Measurements from ENCODE around the gene PLEKHG5.

GRCh38 chr1:6456800-6457466, 34.5 kb downstream of the PLEKHG5 start:
- TF ChIP-seq CTCF (IDR thresholded peaks at IDR 0.05) (no peak), POLR2A (IDR thresholded peaks at IDR 0.05) (no peak)

All from uterus (tissue), 2 donors.